ENCODE measurements around the gene RNF34.

RNF34 gene

DNA sequence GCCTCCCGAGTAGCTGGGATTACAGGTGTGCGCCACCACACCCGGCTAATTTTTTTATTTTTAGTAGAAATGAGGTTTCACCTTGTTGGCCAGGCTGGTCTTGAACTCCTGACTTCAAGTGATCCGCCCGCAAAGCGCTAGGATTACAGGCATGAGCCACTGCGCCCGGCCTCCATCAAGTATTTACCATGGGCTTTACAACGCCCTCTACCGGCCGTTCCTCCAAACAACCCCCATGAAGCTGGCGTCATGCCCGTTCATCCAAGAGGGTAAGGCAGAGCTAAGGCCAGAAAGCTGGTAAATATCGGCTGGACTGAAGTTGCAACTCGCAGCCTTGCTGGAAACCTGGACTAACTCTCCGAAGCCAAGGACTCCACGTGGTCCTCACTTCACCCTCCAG is 41.6 kb downstream of the RNF34 start:
- peak in 1 of 3 donors; percentile 28 for DNase-seq

DNA sequence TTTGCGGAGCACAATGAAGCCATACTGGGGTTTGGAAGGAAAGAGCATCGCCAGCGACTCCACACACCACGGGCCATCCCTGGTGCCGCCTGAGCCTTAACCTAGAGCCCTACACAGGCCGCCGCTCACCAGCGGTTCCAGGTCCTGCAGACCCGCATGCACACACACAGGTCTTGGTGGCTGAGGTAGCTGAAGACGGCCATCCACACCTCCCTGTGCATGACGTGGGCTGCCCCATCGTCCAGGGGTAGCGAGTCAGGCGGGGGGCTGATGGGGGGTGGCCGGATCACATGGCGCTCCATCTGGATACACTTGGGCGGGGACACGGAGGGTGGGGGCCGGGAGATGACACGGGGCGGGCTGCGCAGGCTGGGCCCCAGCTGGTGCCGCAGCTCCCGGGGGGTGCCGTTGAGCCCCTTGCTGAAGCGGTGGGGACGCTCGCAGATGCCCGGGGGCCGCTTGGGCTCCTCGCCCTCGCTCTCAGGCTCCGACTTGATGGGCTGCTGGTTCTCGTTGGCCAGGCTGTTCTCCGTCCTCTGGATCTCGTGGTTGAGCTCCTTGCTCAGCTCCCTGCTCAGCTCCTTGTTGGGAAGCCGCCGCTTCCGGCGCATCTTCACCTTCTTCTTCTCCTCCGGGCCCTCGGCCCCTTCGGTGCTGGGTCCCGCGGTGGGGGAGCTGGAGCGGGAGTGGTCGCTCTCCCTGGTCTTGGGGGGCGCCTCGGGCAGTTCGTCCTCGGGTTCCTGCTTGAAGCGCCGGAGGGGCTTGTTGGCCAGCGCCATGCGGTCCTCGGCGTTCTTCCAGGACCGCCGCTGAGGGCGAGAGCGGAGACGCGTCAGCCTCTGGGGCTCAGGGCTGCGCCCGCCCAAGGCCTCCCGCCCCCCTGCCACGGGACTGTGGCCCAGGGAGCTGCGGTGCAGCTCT is 42.4 kb downstream of the RNF34 start:
- DNase-seq: no peak

DNA sequence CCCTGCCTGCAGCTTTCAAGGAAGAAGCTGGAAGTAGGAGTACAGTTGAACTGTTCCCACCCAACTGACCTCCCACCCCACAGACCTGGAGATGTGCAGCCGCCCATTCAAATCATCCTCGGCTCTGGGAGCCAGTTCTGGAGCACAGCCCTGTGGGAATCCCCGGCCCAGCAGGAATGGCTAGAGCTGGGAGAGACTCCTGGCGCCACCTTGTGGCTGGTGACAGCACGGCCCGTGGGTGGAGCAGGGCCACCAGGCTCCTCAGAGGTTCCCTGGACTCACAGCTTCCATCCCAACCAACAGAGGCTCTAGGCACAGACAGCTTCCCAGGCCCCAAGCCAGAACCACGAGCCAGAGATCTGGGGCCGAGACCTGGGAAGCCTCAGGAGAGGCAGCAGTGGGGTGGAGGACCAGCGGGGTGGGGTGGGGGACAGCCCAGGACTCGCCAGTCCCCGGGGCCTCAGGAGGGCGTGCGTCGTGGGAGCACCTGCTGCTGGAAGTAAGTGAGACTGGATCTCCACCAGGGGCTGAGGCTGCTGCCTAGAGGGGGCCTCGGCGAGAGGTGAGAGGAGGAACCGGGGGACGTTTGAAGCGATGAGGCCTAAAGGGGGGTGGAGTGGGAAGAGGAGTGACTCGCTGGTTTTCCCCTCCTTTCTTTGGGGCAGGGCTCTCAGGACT is 43.4 kb downstream of the RNF34 start:
- DNase-seq: peak; percentile 87 to 95 (median 90)

DNA sequence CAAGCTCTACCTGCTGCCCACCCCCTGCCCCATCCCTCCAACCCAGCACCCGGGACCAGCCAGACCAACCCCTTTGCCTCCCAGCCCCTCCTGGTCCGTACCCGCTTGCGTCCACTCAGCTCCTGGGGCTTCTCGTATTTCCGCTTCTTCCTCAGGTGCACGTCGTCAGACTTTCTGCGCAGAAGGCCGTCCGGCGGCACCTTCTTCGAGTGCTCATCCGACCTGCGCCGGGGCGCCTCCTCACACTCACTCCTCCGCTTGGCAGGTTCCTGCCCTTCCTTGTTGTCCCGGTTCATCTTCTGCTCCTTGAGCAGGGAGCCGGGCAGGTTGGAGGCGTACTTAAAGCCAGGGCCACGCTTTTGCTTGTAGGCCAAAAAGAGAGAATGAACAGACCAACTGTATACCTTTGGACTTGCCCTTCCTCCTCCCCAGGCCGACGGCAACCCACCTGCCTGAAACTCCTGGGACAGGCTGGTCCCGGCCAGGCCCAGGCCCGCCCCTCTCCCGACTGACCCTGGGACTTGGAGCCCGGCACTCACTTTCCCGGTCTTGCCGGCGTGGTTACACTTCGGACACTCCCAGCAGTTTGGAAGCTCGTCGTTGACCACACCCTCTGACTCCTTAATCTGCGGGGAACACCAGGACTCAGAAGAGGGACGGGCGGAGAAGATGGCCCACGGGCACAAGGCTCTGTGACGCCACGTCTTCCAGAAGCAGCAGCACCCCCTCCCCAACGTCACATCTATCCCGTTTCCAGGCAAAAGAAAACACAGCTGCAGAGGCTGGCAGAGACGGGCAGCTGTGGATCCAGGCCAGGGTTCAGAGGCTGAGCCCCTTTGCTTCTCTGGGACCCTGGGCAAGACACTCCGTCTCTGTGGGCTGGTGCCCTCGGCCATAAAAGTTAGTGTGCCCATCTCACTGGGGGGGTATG is 44.3 kb downstream of the RNF34 start:
- no peak for DNase-seq

DNA sequence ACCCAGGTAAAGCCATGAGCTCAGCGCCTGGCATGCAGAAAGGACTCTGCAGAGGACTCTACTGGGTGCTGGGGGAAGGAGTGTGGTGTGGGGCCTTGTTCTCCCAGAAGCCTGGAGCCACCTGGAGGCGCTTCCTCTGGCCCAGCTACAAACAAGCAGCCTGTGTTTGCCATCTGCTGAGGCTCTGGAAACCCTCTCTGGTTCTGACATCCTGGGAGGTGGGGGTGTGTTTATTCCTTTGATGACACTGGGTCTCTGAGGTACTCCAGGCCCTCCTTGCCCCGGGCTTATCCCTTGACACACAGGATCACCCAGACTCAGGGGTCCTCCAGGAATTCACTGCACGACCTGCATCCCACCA is 44.9 kb downstream of the RNF34 start:
- DNase-seq: no peak

DNA sequence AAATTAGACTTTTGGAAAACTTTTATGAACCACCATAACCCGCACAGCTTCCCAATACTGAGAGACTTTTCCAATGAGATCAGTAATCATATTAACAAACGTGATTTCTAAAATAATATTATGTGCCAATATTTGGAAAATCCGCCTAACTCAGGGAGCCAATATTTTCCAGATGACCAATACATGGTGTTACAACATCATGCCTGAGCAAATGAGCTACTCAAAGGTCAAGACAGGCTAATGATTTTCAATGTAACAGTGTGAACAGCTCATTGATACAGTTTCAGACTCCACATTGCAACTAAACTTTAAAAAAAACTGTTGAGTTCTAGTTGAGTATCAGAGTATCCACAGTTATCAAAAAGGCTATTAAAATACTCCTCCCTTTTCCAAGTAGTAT is 46.8 kb downstream of the RNF34 start:
- peak; percentile 41 to 74 (median 59) for DNase-seq

DNA sequence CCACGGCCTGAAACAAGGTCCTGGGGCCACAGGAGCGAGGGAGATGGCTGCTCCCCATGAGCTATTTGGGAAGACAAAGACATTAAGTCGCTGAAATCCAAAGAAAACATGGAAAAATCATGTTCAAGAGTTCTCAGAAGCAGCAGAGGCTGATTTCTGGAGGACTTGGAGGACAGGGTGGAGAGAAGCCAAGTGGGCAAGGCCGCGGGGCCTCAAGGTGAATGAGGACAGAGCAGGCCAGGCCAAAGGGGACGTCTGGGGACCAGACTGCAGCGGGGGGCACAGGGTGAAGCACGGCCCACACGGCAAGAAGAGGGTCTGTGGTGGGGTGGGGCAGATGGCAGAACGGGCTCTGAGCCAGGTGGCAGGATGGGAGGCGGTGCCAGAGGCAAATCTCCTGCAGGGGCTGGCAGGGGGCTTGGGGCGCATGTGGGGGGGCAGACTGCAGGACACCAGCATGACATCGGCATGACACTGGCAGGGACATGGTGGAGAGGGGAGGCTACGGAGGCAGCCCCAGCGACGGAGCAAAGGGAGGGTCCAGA is 48.9 kb downstream of the RNF34 start:
- no peak for DNase-seq

DNA sequence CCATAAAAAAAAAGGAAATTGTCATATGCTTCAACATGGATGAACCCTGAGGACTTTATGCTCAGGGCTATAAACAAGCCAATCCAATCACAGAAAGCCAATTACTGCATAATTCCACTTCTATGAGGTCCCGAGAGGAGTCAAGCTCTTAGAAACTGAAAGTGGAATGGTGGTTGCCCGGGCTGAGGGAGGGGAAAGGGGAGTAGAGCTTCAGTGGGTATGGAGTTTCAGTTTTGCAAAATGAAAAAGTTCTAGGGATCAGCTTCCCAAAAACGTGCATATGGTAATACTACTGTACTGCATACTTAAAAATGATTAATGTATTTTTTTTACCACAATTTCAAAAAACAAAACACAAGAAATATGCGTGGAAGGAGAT is 52.0 kb downstream of the RNF34 start:
- DNase-seq: peak; percentile 66 to 88 (median 81)

DNA sequence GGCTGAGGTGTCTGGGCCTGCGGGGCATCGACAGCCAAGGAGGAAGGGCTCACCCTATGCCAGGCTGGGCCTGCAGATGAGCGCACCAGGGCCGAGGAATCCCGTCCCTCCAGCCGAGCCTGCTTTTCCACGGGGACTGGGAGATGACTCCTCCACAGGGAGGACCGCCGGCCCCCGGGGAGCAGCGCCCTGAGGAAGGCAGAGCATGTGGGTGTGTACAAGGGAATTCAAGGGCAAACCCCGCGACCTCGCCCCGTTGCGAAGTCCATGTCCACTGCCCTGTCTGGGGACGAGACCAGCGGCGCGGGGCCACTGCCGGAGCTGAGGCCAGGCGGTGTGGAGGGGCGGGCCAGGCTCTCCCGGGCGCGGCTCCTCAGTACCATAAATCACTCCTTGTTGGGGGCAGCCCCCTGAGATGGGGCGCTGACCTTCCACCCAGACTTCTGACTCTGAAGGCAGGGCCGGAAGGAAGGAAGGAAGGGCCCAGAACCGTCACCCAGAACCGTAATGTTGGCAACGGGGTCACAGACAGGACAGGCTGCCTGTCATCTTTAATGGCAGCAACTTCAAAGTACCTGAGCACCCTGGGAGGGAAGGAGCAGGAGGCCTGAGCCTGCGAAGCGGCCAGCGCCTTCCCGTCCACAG is 52.5 kb downstream of the RNF34 start:
- DNase-seq: peak; percentile 37 to 70 (median 46)

DNA sequence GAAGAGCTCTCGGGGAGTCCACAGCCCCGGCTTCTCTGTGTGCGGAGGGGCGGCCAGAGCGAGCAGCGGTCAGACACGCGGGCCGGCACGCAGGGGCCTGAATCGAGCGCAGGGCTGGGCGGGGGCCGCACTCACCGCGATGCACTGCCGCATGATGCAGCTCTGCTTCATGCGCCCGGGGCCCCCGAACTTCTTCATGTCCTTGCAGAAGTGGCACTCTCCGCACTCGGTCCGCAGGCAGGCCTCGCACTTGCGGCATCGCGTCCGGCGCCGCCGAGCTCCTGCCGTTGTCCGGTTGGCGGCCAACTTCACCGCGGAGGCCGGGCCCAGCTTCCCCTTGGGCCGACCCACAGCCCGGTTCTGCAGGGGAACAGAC is 53.1 kb downstream of the RNF34 start:
- no peak for DNase-seq

DNA sequence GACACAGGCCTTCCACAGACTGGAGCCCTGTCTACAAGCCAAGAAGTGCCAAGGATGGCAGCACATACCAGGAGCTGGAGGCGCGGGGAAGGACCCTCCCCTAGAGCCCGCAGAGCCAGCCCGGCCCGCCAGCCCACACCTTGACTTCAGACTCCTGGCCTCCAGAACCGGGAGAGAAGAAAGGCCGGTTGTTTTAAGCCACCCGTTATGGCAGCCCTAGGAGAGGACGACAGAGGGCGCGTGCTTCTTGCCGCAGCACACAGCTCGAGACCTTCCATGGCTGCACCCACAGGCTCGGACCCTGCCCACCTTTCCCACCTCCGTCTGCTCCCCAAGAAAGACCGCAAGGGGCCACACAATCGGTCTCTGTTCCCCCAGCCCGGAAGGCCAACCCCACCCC is 53.7 kb downstream of the RNF34 start:
- DNase-seq: no peak

DNA sequence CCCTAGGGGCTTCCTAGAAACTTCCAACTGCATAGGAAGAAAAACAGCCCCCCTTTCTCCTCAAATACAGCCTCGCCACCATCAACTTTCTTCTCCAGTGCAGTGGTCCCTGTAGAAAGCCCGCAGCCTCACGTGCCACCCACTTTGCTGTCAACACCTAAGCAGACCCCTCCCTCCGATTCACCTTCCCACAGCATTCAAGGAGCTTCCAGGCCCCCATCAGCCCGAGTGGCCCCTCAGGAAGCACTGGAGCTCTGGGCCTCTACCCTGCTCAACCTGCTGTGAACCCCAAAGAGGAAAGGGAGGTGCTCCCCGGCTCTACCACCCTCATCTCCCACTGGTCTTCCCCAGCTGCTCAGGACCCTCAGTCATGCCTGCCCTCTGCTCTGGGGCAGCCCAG is 55.0 kb downstream of the RNF34 start:
- no peak for DNase-seq

DNA sequence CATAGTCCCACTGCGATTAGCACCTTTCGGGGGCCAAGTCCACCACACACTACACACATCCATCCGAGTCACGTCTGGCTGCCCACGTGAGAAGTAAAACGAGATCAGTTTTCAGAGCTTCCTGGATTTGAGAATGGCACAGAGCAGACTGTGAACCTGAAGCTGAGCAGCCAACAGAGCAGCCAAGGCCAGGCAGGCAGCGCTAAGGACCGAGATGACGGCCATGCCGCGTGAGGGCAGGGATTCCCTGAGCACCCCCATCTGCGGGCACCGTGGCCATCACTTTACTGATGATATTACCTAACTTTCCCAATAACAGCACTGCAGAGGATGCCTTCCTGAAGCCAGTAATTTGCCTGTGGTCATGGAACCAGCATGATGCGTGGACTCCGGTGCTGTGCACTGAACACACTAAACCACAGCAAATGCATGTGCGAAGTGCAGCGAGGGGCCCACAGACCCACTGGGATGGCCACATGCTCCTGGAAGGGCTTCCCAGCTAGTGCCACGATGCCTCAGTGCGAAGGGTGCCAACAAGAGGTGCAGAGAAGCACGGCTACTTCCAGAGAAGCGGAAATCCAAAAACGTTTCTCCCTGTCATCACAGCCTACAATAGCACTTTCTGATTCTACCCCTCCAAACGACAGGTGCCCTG is 56.0 kb downstream of the RNF34 start:
- no peak for DNase-seq

DNA sequence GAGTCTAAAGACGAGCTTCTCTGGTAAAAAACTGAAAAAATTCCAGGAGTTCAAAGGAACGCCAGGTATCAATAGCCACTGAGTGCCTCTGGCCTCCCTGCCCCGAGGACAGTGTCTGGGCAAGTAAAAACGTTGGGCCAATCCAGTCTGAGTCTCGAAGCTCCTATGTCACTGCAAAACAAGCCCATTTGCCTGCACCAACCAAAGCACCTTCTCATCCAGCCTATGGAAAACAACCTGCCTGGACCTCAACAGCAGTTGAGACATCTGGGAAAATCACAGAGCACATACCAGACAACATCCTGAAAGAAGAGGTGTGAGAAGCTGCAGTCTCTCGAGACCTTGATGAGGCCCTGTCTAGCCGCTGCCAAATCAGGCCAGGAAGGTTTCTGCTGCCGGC is 56.6 kb downstream of the RNF34 start:
- no peak for DNase-seq

DNA sequence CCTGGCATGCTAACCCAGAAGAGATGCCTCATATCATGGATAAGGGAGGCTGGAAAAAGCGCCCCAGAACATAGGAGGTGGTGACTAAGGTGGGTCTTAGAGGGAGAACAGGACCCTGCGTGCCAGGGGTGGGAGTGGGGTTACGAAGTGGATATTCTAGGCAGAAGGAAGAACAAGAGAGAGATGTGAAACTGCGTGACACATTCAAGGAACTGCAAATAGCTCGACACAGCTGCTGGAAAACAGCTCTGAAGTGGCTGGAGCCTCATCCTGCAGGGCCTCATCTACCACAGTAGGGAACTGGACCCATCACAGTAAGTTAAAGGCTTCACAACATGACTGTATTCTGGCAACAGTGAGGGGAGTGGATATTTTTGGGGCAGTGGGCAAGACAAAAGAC is 61.1 kb downstream of the RNF34 start:
- peak; percentile 71 to 80 (median 80) for DNase-seq

DNA sequence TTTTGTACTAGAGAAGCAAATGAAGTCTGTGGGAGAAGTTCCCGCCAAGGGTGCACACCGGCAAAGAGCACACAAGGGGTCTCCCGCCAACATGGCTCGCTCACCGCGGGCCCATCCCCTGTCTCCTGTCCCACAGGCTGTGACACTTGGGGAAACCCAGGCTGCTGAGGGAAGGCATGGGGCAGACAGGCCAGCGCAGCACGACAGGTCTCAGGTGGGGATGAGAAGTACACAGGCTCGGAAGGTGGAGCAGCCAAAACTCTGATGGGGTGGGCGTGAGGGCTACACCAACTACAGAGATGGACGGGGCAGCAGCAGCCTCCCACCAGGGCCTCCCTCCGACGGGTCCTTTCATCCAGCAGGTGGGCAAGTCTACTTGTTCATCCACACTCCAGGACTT is 64.4 kb downstream of the RNF34 start:
- DNase-seq: no peak

DNA sequence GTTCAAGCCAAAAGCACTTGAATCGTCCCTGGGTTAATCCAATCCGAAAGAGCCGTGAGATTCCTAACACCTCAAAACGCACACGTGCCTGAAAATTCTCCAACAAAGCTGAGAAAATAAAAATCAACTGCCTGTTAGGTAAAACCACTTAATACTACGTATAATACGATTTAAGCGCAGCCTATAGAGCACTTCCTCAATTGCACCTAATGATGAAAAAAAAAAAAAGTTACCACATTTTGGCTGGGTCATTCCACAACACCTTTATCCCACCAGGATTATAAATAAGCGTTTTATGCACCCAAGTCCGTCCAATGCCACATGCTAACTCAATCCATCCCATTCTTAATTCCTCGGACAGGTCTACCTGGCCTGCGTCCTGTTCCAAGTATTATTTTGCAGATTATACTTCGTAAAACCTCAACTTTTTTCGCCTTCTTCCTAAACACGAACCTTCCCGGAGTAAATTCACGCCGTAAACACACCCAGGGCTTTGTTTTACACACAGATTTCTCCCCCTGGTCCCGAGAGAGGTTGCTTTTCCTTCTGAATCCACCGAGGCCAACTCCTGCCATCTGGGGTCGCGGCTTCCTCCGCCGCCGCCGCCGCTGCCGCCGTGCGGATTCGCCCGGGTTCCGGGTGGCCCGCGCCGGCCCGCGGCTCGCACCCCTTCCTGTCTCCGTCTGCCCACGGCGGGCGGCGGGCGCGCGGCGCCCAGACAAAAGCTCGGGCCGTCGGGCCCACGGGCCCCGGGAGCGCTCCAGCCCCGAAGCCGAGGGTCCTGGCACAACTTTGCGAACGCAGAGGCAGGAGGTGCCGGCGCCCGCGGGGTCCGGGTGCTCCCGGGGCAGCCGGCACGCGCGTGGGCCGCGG is 66.2 kb downstream of the RNF34 start:
- peak; percentile 54 to 77 (median 58) for DNase-seq

DNA sequence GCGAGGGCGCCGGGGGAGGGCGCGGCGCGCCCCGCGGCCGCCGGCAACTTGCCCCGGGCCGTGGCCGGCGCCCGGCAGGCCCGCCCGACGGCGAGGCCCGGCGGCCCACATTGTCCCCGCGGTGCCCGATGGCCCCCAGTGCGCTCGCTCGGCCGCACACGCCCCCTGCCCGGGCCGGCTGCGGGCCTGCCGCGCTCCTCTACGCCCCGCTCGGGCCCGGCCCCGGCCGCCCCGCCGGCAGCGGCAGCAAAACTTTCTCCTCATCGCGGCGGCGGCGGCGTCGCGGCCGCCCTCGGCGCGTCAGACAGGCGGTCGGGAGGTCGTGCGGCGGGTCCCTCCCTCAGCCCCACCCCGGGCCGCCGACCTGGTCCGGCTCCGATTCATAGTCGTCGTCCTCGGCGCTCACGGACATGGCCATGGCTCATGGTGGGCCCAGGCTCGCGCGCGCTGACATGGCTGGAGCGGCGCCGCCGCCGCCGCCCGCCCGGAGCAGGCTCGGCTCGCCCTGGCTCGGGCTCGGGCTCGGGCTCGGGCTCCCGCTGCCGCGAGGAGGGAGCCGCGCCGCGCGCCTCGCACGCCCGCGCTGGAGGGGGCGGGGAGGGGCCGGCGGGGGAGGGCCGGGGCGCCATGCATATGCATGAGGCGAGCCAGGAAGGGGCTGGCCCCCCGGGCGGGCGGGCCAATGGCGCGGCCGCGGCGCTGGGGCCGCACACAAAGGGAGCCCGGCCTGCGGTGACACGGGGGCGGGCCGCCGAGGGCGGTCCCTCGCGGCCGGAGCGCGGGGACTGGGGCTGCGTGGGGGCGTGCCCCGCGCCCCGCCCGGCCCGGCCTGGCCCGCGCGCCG is 67.1 kb downstream of the RNF34 start:
- DNase-seq: peak; percentile 93 to 98 (median 96)

DNA sequence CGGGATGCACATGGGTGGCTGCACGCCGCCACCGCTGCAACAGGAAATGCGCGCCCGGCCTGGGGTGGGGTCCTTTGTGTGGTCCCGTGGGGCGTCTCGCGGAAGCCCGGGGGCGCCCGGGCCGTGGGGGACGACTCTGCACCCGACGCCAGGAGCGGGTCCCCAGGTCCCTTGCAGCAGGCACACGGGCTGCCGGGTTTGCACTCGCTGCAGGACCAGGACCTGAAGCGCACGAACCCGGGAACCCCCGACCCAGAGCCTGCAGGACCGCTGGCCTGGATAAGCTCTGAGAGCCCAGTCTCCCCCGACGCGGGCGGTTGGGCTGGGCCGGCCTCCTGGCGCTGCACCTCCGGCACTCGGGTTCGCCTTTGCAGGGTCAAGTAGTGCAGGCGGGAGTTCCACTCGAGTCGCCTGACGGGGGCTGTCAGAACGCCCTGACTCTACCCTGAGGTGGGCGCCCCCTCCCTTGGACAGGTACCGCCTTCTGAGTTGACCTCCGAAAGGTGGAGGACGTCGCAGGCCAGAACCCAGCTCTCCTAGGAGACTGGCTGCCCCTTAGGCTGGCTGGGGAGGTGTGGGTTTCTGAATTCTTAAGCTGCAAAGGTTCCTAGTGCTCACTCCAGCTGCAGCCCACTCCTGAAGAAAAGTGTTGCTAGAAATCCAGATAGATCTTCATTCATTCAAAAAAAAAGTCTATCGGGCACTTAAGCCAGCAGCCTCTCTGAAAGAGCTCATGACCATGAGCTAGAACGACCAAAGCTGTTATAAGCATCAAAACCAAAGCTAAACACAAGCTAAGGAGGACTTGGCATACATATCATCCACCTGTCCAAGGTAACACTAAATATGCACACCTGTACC is 68.0 kb downstream of the RNF34 start:
- DNase-seq: peak in 1 of 3 donors; percentile 46
